GM21723 (cell line): Measurements from ENCODE around the gene ALK.

Experiments used
- ATAC-seq: cut with Tn5 transposase; IDR thresholded peaks from one replicate; pipeline ENCODE4 v1.9.1; 2021; ENCODE audit warnings: mild to moderate bottlenecking, moderate library complexity; ENCODE audit not compliant: unreplicated experiment

The ALK gene

DNA sequence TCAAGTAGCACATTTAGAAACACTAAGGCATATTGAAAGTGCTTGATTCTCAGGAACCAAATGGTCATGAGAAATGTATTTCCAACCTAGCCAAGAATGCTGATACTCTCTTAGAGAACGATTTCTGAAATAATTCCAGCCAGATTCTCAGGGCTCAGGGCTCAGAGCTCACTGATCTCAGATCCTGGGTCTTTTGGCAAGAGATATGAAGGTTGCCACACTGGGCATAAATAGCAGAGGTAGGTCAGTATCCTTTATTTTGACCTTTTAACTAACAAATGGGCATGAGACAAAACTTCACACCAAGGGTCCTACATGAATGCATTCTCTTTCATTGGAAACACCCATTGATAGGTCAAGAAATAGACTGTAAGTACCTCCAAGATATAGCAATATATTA is 364.1 kb downstream of the ALK start:
- ATAC-seq: no peak

DNA sequence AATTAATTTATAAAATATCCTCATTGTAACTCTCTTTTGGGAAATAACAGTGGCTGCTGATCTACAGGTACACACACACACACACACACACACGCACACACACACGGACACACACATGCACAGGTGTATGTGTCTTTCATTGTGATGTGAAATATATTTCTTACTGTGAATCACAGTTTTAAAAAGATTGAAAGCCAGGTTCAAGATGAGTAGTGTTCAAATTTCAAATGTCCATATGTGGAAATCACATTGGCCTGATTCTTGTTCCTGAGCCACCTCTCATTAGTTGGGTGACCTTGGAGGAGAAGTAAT is 372.4 kb downstream of the ALK start:
- no peak for ATAC-seq

DNA sequence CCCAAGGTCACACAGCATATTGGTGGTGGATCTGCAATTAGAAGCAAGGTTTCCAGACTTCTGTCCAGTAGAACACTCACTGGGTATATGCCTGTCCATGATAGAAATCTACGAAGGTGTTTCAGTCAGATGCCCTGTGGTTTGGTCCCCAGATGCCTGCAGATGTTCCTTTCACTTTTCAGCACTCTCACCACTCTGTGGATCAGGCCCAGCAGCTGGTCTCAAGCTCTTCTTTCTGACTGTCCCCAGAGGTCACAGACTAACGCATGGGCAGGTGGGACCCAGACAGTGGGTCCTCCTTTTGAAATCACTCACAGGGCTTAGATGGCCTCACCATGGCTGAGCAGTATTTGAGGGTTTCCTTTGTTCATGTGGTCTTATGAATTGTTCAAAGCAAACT is 376.5 kb downstream of the ALK start:
- no peak for ATAC-seq

DNA sequence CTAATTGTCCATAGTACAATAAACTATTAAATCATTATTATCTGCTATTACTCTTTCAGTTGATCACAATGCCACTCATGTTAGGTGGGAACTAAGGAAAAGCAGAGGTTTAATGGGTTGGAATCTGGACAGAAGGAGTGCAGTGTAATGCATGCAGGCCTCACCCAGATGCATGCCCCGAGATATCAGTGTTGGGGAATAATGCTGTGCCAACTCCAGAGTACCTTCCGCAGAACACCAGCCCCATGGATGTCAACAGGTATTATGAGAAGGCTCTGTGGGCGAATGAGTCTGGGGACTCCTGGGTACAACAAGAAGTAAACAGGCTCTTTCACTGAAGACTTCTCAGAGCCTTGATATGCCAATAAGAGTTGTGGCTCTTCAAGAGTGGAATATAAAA is 377.4 kb downstream of the ALK start:
- no peak for ATAC-seq

DNA sequence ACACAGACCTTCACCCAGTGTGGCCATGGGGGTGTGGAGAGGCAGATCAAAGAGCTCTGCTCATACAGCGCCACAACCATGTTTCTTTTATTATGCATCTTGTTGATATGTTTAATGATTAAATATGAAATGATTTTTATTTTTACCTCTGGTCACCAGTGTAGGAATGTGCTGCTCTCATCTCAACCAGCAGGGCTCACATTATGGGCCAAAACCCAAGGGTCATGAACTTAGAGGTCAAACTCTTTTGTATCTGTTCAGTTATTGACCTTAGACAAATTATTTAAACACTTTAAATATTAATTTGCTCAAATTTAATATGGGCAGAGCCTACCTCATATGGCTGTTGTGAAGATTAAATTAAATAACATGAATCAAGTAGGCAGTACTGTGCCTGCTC is 386.2 kb downstream of the ALK start:
- no peak for ATAC-seq

DNA sequence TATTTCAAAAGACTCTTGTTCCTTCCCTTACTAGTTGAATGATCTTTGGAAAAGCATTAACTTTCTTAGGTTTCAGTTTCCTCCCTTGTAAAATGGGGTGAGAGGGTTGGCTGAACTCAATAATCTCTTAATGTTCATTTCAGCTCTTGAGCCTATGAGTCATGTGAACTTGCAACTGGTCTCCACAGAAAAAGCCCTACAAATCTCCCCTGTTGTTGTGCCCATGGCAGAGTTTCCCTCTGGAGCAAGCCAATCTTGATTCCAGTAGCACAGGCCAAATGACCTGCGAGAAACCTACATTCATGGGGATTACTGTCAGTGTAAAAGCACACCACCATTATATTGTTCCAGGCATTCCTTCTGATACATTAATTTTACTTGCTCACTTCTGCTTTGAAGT is 388.9 kb downstream of the ALK start:
- no peak for ATAC-seq

DNA sequence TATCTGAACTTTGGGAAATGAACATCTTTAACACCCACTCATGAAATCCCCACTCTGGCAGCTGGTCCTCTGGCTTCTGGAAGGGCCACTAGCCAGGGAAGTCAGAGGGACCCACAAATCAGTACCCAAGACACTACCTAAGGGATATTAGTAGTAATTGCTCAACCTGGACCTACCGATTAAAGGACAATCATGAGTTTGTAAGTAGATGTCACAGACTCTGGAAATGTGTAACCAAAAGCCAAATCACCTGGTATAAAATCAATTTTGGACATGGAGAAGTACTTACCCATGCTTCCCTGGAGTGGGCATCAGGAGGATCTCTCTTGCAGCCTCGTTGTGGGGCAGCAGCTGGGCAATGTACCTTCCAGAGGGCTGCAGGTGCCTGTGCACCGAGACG is 389.8 kb downstream of the ALK start:
- no peak for ATAC-seq

DNA sequence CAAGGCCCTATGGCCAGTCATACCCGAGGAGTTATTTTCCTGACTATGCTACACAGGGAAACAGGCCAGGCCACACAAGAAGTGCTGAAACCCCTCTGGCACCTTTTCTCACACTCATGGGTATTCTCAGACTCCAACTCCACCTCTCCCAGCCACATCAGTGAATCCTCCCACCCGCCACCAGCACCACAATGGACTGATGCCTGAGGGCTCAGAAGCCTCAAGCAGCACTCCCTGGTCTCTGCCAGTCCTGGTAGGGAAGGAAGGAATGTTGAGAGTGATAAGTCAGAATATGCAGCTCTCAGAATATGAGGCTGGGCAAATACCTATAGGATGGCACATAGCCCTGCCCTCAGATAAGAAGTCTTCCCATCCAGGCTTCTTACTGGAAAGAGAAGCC is 391.1 kb downstream of the ALK start:
- no peak for ATAC-seq

DNA sequence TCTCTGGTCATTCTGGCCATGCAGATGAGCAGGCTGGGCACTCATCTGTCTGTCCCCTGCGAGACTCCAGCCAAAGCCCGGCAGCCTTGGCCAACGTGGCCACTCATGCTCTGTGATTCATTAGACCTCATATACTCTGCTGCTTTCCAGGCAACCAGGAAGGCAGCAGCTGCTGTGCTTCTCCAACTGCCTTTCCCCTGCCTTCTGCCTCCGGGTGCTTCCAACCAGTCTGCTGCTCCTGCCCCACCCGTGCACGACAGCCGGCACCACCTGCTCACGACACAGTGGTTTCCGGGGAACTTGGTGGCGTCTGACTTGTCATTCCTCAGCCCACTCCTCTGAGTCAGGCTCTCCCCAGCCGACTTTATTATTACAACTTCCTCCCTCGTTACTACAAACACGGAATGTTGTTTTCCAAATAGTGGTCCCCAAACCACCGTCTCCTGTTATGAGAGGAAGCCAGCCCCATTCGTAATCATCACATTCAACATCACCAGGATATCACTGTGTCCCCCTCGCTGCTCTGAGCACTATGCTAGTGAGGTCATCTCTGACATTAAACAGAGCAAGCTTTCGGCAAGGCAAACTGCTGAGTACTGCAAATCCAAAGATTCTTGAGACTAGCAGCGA is 392.4 kb downstream of the ALK start:
- no peak for ATAC-seq

DNA sequence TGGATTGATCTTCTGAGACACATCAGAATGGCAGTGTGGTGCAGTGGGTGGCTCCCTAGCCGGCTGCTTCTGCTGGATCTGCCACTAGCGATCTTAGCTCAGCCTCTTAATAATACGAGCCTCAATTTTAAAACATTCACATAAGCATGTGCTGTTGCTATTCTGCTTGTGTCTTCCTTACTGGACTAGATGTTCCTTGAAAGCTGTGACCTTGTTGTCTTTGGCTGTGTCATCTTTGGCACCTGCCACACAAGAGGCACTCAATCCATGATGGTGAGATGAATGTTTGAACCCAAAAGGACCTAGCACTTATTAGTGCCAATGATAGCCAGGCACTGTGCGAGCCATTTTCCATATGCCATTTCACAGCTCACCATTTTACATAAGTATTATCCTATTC is 393.0 kb downstream of the ALK start:
- ATAC-seq: no peak

DNA sequence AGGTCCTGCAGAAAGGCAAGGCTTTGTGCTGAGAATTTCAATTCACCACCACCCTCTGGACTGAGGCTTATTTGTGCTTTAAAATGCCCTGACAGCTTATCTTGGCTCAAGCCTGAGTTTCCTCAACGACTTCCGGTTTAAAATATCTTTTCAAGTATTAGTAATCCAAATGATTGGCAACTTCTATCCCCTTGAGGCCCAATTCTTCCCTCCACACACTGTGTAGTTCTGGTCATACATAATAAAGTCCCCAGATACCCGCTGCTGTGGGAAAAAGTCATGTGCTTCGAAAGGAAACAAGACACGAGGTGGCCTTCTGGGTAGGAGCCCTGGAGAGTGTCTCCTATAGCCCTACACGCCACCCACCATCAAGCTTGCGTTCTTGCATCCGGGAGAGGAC is 393.4 kb downstream of the ALK start:
- no peak for ATAC-seq

DNA sequence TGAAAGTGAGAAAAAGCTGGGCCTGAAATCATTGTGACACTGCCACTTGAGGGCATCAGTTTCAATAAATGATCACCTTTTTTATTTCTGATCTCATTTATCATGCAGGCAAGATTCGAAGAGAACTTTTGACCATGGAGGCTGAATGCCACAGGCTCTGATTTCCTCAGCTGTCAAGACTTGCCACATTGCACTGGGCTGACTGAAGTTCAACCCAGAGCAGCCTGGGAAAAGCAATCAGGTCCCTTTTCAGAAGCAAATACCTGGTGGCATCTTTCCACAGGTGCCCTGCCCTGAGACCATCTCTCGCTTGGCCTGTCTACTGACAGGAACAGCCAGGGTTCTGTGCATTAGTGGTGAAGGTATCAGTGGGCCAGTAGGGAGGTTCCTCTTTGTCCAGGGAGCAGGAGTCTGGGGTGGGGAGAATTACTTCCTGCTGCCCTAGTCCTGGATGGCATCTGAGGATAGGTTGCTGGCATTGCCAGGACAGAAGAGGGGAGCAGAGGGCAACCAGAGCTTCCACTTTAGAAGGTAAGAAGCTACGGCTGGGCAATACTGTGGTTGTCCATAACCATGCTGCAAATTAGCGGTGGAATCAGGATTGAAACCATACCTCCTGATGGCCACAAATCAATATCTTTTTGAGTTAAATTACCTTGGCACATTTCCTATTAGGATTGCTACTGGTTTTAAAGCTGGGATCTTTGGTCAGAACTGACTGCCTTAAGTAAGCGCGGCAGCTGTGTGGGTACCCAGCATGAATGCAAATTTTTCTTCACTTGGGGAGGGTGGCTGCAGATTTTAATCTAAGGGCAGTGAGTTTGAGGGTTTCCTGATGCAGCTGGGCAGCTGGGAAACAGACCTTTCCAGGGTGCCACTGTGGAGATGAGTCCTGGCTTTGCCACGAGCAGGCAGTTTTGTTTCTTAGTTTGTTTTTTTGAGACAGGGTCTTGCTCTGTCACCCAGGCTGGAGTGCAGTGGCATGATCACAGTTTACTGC is 394.5 kb downstream of the ALK start:
- ATAC-seq: no peak

DNA sequence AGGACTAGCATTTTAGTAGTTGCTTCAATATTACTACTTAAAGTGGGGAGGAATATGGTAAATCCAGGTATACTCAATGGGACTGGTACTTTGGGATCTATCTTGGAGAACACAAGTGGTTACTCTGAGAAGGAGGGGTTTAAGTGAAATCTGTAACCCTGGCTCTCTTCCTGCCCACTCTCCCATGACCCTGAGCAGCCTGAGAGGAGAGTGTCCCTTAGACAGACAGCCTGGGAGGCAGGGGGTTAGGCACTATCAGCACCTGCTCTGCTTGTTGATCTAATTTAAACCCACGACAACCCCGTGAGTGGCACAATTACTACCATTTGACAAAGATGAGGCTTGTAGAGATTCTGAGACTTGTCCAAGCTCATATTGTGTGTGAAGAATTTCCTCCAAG is 395.5 kb downstream of the ALK start:
- no peak for ATAC-seq

DNA sequence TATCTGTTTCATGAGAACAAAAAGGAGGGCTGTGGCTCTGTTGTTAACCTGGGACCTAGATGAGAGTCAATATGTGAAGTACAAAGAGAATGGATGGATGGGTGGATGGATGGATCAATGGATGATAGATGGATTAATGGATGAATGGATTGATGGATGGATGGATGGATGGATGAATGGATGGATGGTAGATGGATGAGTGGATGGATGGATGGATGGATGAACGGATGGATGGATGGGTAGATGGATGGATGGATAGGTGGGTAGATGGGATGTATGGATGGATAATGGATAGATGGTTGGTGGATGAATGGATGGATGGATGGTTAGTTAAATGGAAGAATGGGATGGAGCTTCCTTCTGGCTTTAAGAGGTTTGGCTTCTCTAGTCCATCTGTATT is 396.7 kb downstream of the ALK start:
- ATAC-seq: no peak

DNA sequence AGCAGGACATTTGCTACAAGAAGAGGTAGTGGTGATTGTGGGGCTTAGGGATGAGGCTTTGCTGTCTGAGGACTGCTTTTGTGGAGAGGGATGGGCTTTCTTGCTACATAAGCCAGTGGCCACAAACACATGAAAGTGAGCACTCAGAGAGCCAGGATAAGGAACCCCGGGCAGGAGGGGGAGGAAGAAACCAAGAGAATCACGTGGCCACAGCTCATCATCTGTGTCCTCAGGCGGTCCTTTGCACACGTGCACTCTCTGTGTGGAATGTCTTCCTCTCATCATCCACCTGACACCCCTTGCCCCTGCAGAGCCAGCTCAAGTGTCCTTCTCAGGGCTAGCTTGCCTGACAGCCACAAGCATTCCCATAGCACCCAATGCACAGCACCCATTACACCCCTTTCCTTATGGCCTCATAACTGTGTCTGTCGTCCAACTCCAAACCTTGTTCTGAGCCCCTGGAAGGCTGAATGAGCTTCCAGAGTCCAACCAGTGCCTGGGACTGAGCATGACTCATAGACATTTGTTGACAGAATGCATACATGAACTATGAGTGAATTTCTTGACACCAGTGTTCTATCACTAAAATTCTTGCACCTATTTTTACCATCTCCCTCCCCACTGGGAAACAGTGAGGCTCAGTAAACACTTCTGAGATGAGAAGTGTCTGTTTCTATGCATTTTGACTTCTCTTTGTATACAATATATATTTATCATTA is 398.3 kb downstream of the ALK start:
- no peak for ATAC-seq

DNA sequence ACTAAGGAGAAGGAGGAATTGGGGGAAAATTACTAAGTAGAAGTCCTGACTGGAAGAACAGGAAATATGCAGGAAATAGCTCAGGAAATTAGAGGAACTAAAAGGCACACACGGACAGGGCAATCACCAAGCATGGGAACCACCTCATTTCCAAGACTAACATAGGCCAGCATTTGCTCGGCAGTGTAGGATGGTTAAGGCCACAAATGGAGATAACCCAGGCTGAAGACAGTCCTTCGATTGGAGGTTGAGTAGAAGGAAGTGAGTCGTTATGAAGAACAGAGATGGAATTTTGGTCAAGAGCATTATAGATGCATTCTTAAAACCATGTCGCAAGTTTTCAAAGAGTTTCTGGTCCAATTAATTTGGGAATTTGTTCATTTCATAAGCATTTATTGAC is 401.4 kb downstream of the ALK start:
- no peak for ATAC-seq

DNA sequence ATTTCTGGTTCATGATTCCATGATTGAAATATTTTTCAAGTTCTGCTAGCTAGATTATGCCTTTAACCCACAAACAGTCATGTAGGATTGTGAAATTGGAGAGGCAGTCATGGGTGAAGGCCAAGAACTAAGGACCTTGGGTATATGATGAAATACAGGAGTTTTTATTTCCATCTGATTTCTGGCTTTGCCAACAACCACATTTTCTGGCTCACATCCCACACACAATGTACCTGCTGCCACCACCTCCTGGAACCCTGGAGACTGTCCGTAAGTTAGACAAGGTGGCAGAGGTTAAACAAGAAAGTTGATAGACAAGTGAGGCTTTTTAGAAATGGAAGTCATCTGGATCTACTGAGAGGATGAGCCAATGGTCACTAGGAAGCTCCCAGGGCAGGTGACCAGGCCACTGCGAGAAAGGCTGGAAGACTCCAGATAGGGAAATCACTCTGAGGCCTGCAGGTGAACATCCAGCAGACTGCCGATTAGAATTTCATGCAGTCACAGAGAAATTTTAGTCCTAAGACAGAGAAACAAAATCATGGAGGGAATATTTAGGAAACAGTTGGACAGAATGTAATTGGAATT is 402.0 kb downstream of the ALK start:
- ATAC-seq: no peak

DNA sequence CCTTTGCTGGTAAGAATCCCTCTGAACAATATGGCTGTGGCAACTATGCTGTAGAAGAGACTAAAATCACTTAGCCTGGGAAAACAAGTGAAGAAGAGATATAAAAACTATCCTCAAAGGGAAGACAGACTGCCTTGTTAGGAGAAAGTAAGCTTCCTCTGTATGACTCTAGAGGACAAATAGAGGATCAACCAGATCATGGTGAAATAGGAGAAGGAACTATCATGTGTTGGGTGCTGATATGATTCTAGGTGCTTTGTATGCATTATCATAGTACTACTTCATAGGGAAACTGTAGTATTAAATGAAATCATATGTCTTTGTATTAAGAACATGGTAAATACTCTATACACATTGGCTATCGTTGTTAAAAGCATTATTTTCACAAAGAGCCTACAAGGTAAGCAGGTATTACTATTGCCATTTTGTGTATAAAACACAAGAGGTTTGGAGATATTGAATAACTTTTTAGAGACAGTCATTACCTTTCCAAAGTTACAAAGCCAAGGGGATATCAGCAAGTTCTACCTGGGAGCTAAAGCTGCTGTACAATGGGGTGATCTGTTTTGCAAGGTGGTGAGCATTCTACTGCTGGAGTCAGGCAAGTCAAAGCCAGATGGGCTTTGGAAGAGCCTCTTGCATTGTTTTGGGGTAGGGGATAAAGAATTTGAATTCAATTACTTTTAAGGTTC is 402.6 kb downstream of the ALK start:
- ATAC-seq: no peak

DNA sequence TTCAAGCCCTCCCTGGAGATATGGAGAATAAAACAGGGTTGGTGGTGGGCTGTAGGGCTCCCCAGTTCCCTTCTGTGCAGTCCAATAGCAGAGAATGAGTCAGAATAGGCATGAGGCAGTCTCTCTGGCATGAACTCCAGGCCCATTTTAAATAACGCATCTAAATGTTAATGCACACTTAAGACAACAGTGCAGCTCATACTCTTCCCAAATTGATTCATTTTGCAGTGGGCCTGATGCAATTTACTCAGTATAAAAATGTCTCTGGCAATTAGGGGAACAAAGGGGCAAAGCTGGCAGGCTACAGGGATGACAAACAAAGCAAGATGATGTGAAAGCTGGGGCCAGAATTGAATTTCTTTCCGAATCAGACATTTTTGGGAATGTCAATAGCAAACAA is 403.4 kb downstream of the ALK start:
- no peak for ATAC-seq

DNA sequence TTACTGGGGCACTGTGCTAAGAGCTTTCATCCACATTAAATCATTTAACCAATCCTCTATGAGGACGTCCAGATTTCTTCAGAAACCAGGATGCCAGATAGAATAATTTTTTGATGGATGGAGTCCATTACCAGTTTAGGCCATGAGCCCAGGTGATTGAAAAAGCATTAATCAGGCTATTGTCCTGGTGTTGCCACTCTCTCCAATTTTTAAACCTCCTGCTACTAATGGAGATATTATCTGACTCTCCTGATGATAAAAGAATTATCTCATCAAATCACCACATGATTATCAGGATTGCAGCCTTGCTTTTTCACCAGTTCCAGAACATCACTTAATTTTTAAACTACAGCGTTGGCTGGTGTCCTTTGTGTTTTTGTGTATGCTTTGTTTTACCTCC is 404.0 kb downstream of the ALK start:
- ATAC-seq: no peak

DNA sequence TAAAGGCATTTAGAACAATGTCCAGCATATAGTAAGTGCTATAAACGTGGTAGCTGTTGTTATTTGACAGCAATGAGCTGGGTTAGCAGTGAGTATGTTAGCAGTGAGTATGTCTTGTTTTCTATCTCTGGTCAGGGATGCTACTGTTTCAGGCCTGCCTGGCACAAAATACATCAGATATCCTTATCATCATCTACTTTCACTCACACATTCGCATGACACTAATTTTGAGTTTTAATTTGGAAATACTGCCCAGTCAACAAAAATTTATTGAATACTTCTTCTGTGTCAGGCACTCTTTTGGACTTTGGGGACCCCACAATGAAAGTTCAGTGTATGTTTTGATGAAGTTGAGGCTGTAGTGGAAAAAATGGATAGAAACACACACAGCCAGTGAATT is 404.6 kb downstream of the ALK start:
- no peak for ATAC-seq
